Keratinocyte (primary cell): ENCODE measurements around the gene CD8B2. TPM values are rescaled to one million over a fixed set of nuclear protein-coding genes. Genes with fewer than 3 reads are reported as not detected.

Experiments used
- DNase-seq: peaks from one replicate; pipeline ENCODE4 v3.0.0-alpha.2; 2011; ENCODE audit warnings: low read depth, missing footprints, low spot score
- FAIRE-seq: peaks from 2 replicates; lab custom pipeline; 2011; peaks lifted over from hg19 to GRCh38; lab: Jason Lieb, UNC
- H2AFZ ChIP-seq: 2 replicates; pipeline ENCODE4 v1.6.0; 2012; ENCODE audit warnings: low read length, control low read depth, inconsistent platforms; ENCODE audit not compliant: control insufficient read depth
- H3K27ac ChIP-seq: 2 replicates; pipeline ENCODE4 v1.5.1; 2011; ENCODE audit warnings: low read length; ENCODE audit not compliant: control insufficient read depth, insufficient read depth
- H3K27me3 ChIP-seq: 3 replicates; pipeline ENCODE4 v1.6.0; 2011; ENCODE audit warnings: low read length; ENCODE audit not compliant: control insufficient read depth, insufficient read depth; ENCODE audit errors: extremely low read depth
- H3K36me3 ChIP-seq, 2 experiments: 2 replicates in 1 of 2; 3 replicates in 1 of 2; pipeline ENCODE4 v1.5.1; 2011; ENCODE audit warnings: low read length in 2 of 2, mild to moderate bottlenecking in 1 of 2; ENCODE audit not compliant: control insufficient read depth in 2 of 2, insufficient read depth in 2 of 2; ENCODE audit errors: extremely low read depth in 1 of 2
- H3K4me1 ChIP-seq: 3 replicates; pipeline ENCODE4 v1.5.1; 2011; ENCODE audit warnings: low read length; ENCODE audit not compliant: control insufficient read depth, insufficient read depth; ENCODE audit errors: extremely low read depth
- H3K4me2 ChIP-seq: 3 replicates; pipeline ENCODE4 v1.6.0; 2011; ENCODE audit warnings: low read depth, low read length; ENCODE audit not compliant: control insufficient read depth, insufficient read depth; ENCODE audit errors: extremely low read depth
- H3K4me3 ChIP-seq, 3 experiments: fragments of 200-600 bp in 1 of 3; sonication (generic) in 1 of 3; 2 replicates in 2 of 3; 3 replicates in 1 of 3; pipeline ENCODE4 v1.5.1; 2011 to 2016; ENCODE audit warnings: low read length in 3 of 3, mild to moderate bottlenecking in 3 of 3, control low read depth in 2 of 3, inconsistent platforms in 1 of 3, low read depth in 1 of 3, mixed read lengths in 1 of 3, mixed run types in 1 of 3, moderate library complexity in 1 of 3; ENCODE audit not compliant: control insufficient read depth in 2 of 3, insufficient read depth in 2 of 3; ENCODE audit errors: extremely low read depth in 1 of 3
- H3K79me2 ChIP-seq: 2 replicates; pipeline ENCODE4 v1.6.0; 2012; ENCODE audit warnings: low read length; ENCODE audit not compliant: control insufficient read depth, insufficient read depth
- H3K9ac ChIP-seq: 3 replicates; pipeline ENCODE4 v1.6.0; 2011; ENCODE audit warnings: low read length; ENCODE audit not compliant: control insufficient read depth, insufficient read depth; ENCODE audit errors: extremely low read depth
- H3K9me1 ChIP-seq: 3 replicates; pipeline ENCODE4 v1.6.0; 2011; ENCODE audit warnings: low read length; ENCODE audit not compliant: control insufficient read depth, insufficient read depth; ENCODE audit errors: extremely low read depth
- H3K9me3 ChIP-seq: 2 replicates; pipeline ENCODE4 v1.5.1; 2012; ENCODE audit warnings: low read depth, low read length; ENCODE audit not compliant: control insufficient read depth
- H4K20me1 ChIP-seq: 3 replicates; pipeline ENCODE4 v1.6.0; 2011; ENCODE audit warnings: low read length; ENCODE audit not compliant: control insufficient read depth, insufficient read depth; ENCODE audit errors: extremely low read depth
- EZH2 ChIP-seq: IDR thresholded peaks from one replicate; pipeline ENCODE4 v1.6.1; 2012; ENCODE audit warnings: inconsistent platforms, mild to moderate bottlenecking, low read length, moderate library complexity
- dilution Hi-C: fragments of 300-500 bp; cut with MboI; formaldehyde crosslinking; loops from one replicate; pipeline ENCODE4 v1.7.0; 2020; ENCODE audit warnings: low sequenced_read_pairs; ENCODE audit not compliant: extremely low pct_ligation_motif_present
- polyA plus RNA-seq, 5 experiments: library from polyadenylated mRNA; depleted of rRNA in 3 of 5; stranded (reverse) in 3 of 5; stranded (forward) in 1 of 5; unstranded in 1 of 5; fragments of >200 nt; gene quantifications; 1 replicate in 1 of 5; 2 replicates in 3 of 5; 3 replicates in 1 of 5; pipeline versions ENCODE4 v1.2.1 to v1.2.3, GENCODE V29; 2011 to 2012; ENCODE audit warnings: missing spikeins in 2 of 5, low read depth in 1 of 5, low replicate concordance in 1 of 5
- TF ChIP-seq, protein P1 (sequence below), 3 experiments: IDR thresholded peaks in 1 of 3; conservative IDR thresholded peaks in 1 of 3; optimal IDR thresholded peaks in 1 of 3; 2 replicates in 2 of 3; 3 replicates in 1 of 3; pipeline versions ENCODE3 to v1.5.1; 2011; ENCODE audit warnings: low read length in 3 of 3, mild to moderate bottlenecking in 3 of 3, moderate library complexity in 2 of 3, control low read depth in 1 of 3, inconsistent platforms in 1 of 3; ENCODE audit not compliant: insufficient read depth in 2 of 3; ENCODE audit errors: extremely low read depth in 1 of 3

Gene CD8B2
- polyA plus RNA-seq, 1 donor (not counting 4 experiments of a cell fraction or from before 2014, with no cell fraction given), result not detected

DNA sequence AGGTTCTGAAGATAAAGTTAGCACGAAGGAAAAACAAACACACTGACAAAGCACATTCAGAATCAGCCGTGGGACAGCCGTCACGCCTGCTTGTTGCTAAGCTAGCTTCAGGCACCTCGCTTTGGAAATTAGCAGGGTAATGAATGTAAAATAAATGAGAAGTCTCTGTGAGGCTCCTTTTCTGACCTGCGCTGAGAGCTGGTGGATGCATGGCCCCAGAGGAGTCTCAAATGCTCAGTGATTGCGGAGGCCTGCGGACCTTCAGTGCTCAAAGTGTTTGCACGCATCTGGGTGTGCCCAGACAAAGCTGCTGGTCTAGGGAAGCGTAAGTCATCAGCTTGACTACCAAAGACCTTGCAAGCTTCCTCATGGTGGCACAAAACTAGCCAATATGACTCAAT lies 50.6 kb downstream of the CD8B2 start:
- no peak overlapping the region for H3K9ac ChIP-seq
- H3K9me1 ChIP-seq, result no peaks in the 10 kb centered on the region
- H3K4me2 ChIP-seq, result no peak overlapping the region
- TF ChIP-seq EZH2, result no peak
- TF ChIP-seq, protein P1, sequence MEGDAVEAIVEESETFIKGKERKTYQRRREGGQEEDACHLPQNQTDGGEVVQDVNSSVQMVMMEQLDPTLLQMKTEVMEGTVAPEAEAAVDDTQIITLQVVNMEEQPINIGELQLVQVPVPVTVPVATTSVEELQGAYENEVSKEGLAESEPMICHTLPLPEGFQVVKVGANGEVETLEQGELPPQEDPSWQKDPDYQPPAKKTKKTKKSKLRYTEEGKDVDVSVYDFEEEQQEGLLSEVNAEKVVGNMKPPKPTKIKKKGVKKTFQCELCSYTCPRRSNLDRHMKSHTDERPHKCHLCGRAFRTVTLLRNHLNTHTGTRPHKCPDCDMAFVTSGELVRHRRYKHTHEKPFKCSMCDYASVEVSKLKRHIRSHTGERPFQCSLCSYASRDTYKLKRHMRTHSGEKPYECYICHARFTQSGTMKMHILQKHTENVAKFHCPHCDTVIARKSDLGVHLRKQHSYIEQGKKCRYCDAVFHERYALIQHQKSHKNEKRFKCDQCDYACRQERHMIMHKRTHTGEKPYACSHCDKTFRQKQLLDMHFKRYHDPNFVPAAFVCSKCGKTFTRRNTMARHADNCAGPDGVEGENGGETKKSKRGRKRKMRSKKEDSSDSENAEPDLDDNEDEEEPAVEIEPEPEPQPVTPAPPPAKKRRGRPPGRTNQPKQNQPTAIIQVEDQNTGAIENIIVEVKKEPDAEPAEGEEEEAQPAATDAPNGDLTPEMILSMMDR (optimal IDR thresholded peaks at IDR 0.05 in 1 of 3, IDR thresholded peaks at IDR 0.05 in 1 of 3, conservative IDR thresholded peaks at IDR 0.05 in 1 of 3; ENCODE audit: extremely low read depth in 1 of 3, insufficient read depth in 2 of 3, low read length in 3 of 3), result no peak
- H3K36me3 ChIP-seq, result no peaks in the 10 kb centered on the region
- no peaks in the 10 kb centered on the region for H3K79me2 ChIP-seq
- H4K20me1 ChIP-seq, result no peaks in the 10 kb centered on the region
- no peaks in the 10 kb centered on the region for H3K27me3 ChIP-seq
- H3K4me3 ChIP-seq, result no peak overlapping the region
- DNase-seq (no peak), FAIRE-seq (no peak)
- no peaks in the 10 kb centered on the region for H3K9me3 ChIP-seq
- no peak overlapping the region for H3K27ac ChIP-seq
- dilution Hi-C loops, result no loop called here
- H3K4me1 ChIP-seq, result peaks cover under 1% of the 10 kb centered on the region
- H2AFZ ChIP-seq, result no peak overlapping the region

DNA sequence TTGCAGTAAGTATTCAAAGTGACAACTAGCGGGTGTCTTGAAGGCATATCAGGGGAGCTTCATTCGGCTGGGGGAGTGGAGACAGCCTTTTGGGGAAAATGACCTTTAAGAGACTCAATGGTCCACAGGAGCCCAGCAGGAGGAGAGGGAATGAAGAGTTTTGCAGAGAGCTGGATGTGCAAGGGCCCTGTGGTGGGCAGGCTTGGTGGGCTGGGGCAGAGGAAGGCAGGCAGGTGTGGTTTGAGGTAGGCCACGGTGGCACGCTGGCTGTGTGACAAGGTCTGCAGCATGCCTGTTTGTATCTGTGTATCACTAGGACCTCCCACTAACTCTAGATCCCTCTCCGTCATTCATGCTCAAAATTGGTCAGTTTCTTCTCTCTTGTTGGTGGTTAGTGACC lies 53.7 kb downstream of the CD8B2 start:
- FAIRE-seq (no peak), DNase-seq (no peak)

More for the DNA sequence above, 53.7 kb downstream of the CD8B2 start:
- no peaks in the 10 kb centered on the region for H3K9me1 ChIP-seq
- no peak overlapping the region for H3K27ac ChIP-seq
- H4K20me1 ChIP-seq, result no peaks in the 10 kb centered on the region
- dilution Hi-C loops, result no loop called here
- H3K79me2 ChIP-seq, result no peaks in the 10 kb centered on the region
- no peak overlapping the region for H3K4me2 ChIP-seq
- no peaks in the 10 kb centered on the region for H3K9me3 ChIP-seq
- H3K36me3 ChIP-seq, result no peaks in the 10 kb centered on the region
- no peaks in the 10 kb centered on the region for H3K27me3 ChIP-seq
- H3K4me3 ChIP-seq, result no peak overlapping the region
- no peak overlapping the region for H2AFZ ChIP-seq
- TF ChIP-seq EZH2, result no peak
- TF ChIP-seq, protein P1 (optimal IDR thresholded peaks at IDR 0.05 in 1 of 3, IDR thresholded peaks at IDR 0.05 in 1 of 3, conservative IDR thresholded peaks at IDR 0.05 in 1 of 3; ENCODE audit: extremely low read depth in 1 of 3, insufficient read depth in 2 of 3, low read length in 3 of 3), result no peak
- peaks cover 4% of the 10 kb centered on the region for H3K4me1 ChIP-seq
- no peak overlapping the region for H3K9ac ChIP-seq
